HG02943 (cell line): ENCODE results near the gene CNPY1.
"Not testable (repeated sequence)": the region's sequence is repeated elsewhere in the genome, so short reads cannot be mapped to it uniquely, and the experiment has no call there.

Source experiments
- ATAC-seq: cut with Tn5 transposase; IDR thresholded peaks from one replicate; pipeline ENCODE4 v1.9.1; 2021; ENCODE audit warnings: mild to moderate bottlenecking, low read depth, moderate library complexity; ENCODE audit not compliant: unreplicated experiment

CNPY1 gene

GRCh38 chr7:155579565-155579964 is 33.2 kb upstream of the CNPY1 start:
- ATAC-seq, result no peak

GRCh38 chr7:155578016-155578415 is 31.7 kb upstream of the CNPY1 start:
- ATAC-seq, result no peak

GRCh38 chr7:155577509-155577905 is 31.1 kb upstream of the CNPY1 start:
- no peak for ATAC-seq

GRCh38 chr7:155576900-155577508 is 30.6 kb upstream of the CNPY1 start:
- ATAC-seq, result no peak

- no peak for ATAC-seq
Observed at GRCh38 chr7:155576416-155576815, 30.1 kb upstream of the CNPY1 start.

GRCh38 chr7:155574556-155575290 is 28.4 kb upstream of the CNPY1 start:
- no peak for ATAC-seq

- no peak for ATAC-seq
Observed at GRCh38 chr7:155571581-155572345, 25.4 kb upstream of the CNPY1 start.

- no peak for ATAC-seq
Observed at GRCh38 chr7:155570991-155571390, 24.6 kb upstream of the CNPY1 start.

- no peak for ATAC-seq
Observed at GRCh38 chr7:155570171-155570958, 24.0 kb upstream of the CNPY1 start.

GRCh38 chr7:155569681-155570080 is 23.3 kb upstream of the CNPY1 start:
- no peak for ATAC-seq

- ATAC-seq, result no peak
Observed at GRCh38 chr7:155568842-155569494, 22.6 kb upstream of the CNPY1 start.

- no peak for ATAC-seq
Observed at GRCh38 chr7:155568333-155568660, 21.9 kb upstream of the CNPY1 start.

- no peak for ATAC-seq
Observed at GRCh38 chr7:155567646-155568332, 21.4 kb upstream of the CNPY1 start.

GRCh38 chr7:155566011-155566836 is 19.9 kb upstream of the CNPY1 start:
- ATAC-seq, result no peak

GRCh38 chr7:155565596-155565995 is 19.2 kb upstream of the CNPY1 start:
- no peak for ATAC-seq

GRCh38 chr7:155562976-155563375 is 16.6 kb upstream of the CNPY1 start:
- ATAC-seq, result not testable (repeated sequence)

GRCh38 chr7:155562106-155562505 is 15.7 kb upstream of the CNPY1 start:
- ATAC-seq, result no peak

GRCh38 chr7:155560982-155561686 is 14.8 kb upstream of the CNPY1 start:
- no peak for ATAC-seq
